HCT116 (cell line): ENCODE data around the gene TMEM179. TPM values are rescaled to one million over a fixed set of nuclear protein-coding genes. Genes with fewer than 3 reads are reported as not detected.

ENCODE experiments used
- ATAC-seq: fragments of 200-7000 bp; cut with Tn5 transposase; 2 replicates; pipeline ENCODE4 v1.9.1; 2020; ENCODE audit warnings: mild to moderate bottlenecking, moderate library complexity
- BruUV-seq: library from RNA; stranded (reverse); fragments of 400-500 nt; replicated peaks from 2 replicates; lab custom pipeline; 2021; lab: Mats Ljungman, UMichigan
- CTCF ChIA-PET: fragments of 300-600 bp; sonication (Branson Sonifier 250); formaldehyde crosslinking; loops from one replicate; lab custom pipeline; 2021; ENCODE audit warnings: antibody characterized with exemption; lab: Charles Lee
- POLR2A ChIA-PET: fragments of 300-600, 350-600 bp; sonication (Branson Sonifier 250); formaldehyde crosslinking; loops from one replicate; lab custom pipeline; 2021; ENCODE audit warnings: antibody characterized with exemption; lab: Charles Lee
- RAD21 ChIA-PET, 2 experiments: fragments of 300-600 bp; sonication (Branson Sonifier 250); formaldehyde crosslinking; loops; one replicate each; lab custom pipeline; 2023; ENCODE audit warnings: low total read pairs in 2 of 2; ENCODE audit not compliant: uncharacterized antibody in 2 of 2, unreplicated experiment in 2 of 2, low non-redundant PET in 1 of 2; lab: Charles Lee
- DNase-seq: peaks from one replicate; pipeline ENCODE4 v3.0.0-alpha.2; 2010; ENCODE audit warnings: low read depth, low spot score
- H2AFZ ChIP-seq: fragments of 200-600 bp; shearing (Covaris generic), sonication (generic); 2 replicates; pipeline ENCODE4 v1.6.1; 2017; ENCODE audit warnings: low read depth, mixed run types, mixed read lengths, antibody characterized with exemption, low read length; ENCODE audit not compliant: poor library complexity, severe bottlenecking
- H3K27ac ChIP-seq: 2 replicates; pipeline ENCODE4 v1.5.1; 2012; ENCODE audit warnings: low read depth, low read length
- H3K27me3 ChIP-seq: fragments of 200-600 bp; sonication (generic); 2 replicates; pipeline ENCODE4 v1.6.1; 2016; ENCODE audit warnings: mixed run types, low read length, mixed read lengths; ENCODE audit not compliant: insufficient read depth
- H3K36me3 ChIP-seq, 2 experiments: fragments of 200-500 bp in 1 of 2; fragments of 200-600 bp in 1 of 2; sonication (Bioruptor generic) in 1 of 2; sonication (generic) in 1 of 2; 2 replicates each; pipeline versions ENCODE4 v1.5.1 to v1.6.1; 2014 to 2016; ENCODE audit warnings: low read length in 2 of 2, inconsistent platforms in 1 of 2, mixed read lengths in 1 of 2, mixed run types in 1 of 2; ENCODE audit not compliant: insufficient read depth in 2 of 2, control insufficient read depth in 1 of 2
- H3K4me1 ChIP-seq, 2 experiments: fragments of 200-600 bp in 1 of 2; sonication (generic) in 1 of 2; 2 replicates each; pipeline versions ENCODE4 v1.5.1 to v1.6.1; 2012 to 2017; ENCODE audit warnings: low read length in 2 of 2, inconsistent platforms in 1 of 2, mild to moderate bottlenecking in 1 of 2, mixed read lengths in 1 of 2, mixed run types in 1 of 2, moderate library complexity in 1 of 2; ENCODE audit not compliant: insufficient read depth in 2 of 2, control insufficient read depth in 1 of 2
- H3K4me2 ChIP-seq: fragments of 200-600 bp; sonication (generic); 2 replicates; pipeline ENCODE4 v1.6.1; 2017; ENCODE audit warnings: mixed run types, low read length, mixed read lengths
- H3K4me3 ChIP-seq, 2 experiments: fragments of 200-600 bp in 1 of 2; sonication (generic) in 1 of 2; replicated peaks in 1 of 2; 2 replicates each; pipeline ENCODE4 v1.5.1; 2011 to 2016; ENCODE audit warnings: low read length in 2 of 2, control low read depth in 1 of 2, low read depth in 1 of 2, mild to moderate bottlenecking in 1 of 2, mixed read lengths in 1 of 2, mixed run types in 1 of 2
- H3K79me2 ChIP-seq: fragments of 200-600 bp; sonication (generic); 2 replicates; pipeline ENCODE4 v1.6.1; 2017; ENCODE audit warnings: mild to moderate bottlenecking, mixed run types, low read length, moderate library complexity, mixed read lengths; ENCODE audit not compliant: insufficient read depth
- H3K9ac ChIP-seq: fragments of 200-600 bp; sonication (generic); 2 replicates; pipeline ENCODE4 v1.6.1; 2016; ENCODE audit warnings: low read length, mixed read lengths
- H3K9me2 ChIP-seq: fragments of 200-600 bp; sonication (generic), shearing (Covaris generic); 2 replicates; pipeline ENCODE4 v1.6.1; 2017; ENCODE audit warnings: mixed run types, mild to moderate bottlenecking, moderate library complexity; ENCODE audit not compliant: insufficient read depth
- H3K9me3 ChIP-seq, 2 experiments: fragments of 200-500 bp in 1 of 2; fragments of 200-600 bp in 1 of 2; sonication (Bioruptor generic) in 1 of 2; sonication (generic) in 1 of 2; 2 replicates each; pipeline ENCODE4 v1.6.1; 2014 to 2017; ENCODE audit warnings: low read length in 2 of 2, mixed read lengths in 2 of 2, inconsistent platforms in 1 of 2, low read depth in 1 of 2, mild to moderate bottlenecking in 1 of 2, mixed run types in 1 of 2, moderate library complexity in 1 of 2; ENCODE audit not compliant: control insufficient read depth in 1 of 2, insufficient read depth in 1 of 2
- H4K20me1 ChIP-seq: fragments of 200-600 bp; sonication (generic), shearing (Covaris generic); 2 replicates; pipeline ENCODE4 v1.6.1; 2017; ENCODE audit warnings: mixed run types, mild to moderate bottlenecking, moderate library complexity; ENCODE audit not compliant: insufficient read depth
- EGR1 ChIP-seq: IDR thresholded peaks from 2 replicates; pipeline ENCODE4 v1.6.1; 2012; ENCODE audit warnings: low read depth
- ELF1 ChIP-seq: IDR thresholded peaks from 2 replicates; pipeline ENCODE4 v1.6.1; 2012; ENCODE audit warnings: low read depth, borderline replicate concordance
- EZH2 ChIP-seq: fragments of 200-600 bp; sonication (generic); IDR thresholded peaks from 2 replicates; pipeline ENCODE4 v1.6.1; 2017; ENCODE audit warnings: antibody characterized with exemption, mixed run types
- FOSL1 ChIP-seq: IDR thresholded peaks from 2 replicates; pipeline ENCODE4 v1.6.1; 2012; ENCODE audit warnings: low read depth
- RAD21 ChIP-seq: IDR thresholded peaks from 2 replicates; pipeline ENCODE4 v1.6.1; 2012; ENCODE audit warnings: low read depth, mild to moderate bottlenecking
- SIN3A ChIP-seq: IDR thresholded peaks from 2 replicates; pipeline ENCODE4 v1.6.1; 2012; ENCODE audit warnings: low read depth
- SRF ChIP-seq: IDR thresholded peaks from 2 replicates; pipeline ENCODE4 v1.6.1; 2012; ENCODE audit warnings: low read depth
- TCF7L2 ChIP-seq: IDR thresholded peaks from 2 replicates; pipeline ENCODE4 v1.7.0; 2011; ENCODE audit warnings: borderline replicate concordance, inconsistent platforms; ENCODE audit not compliant: insufficient read depth, insufficient read length; ENCODE audit errors: extremely low read depth
- ZFX ChIP-seq: fragments of 450-650 bp; IDR thresholded peaks from 2 replicates; pipeline ENCODE4 v1.6.1; 2017
- ZNF274 ChIP-seq: fragments of 200-500 bp; sonication (Bioruptor generic); IDR thresholded peaks from 2 replicates; pipeline ENCODE4 v1.6.1; 2014; ENCODE audit warnings: mild to moderate bottlenecking, low read depth, low read length, inconsistent platforms
- intact Hi-C: fragments of 100-400 bp; cut with micrococcal nuclease; formaldehyde crosslinking; loops from 2 replicates; pipeline ENCODE4 v1.10.0; 2022
- total RNA-seq: library from RNA; stranded (reverse); gene quantifications from one replicate; pipeline ENCODE4 v1.2.1, GENCODE V29; 2021; ENCODE audit not compliant: unreplicated experiment
- TF ChIP-seq, protein P1 (sequence below): IDR thresholded peaks from 2 replicates; pipeline ENCODE4 v1.6.1; 2012; ENCODE audit warnings: low read depth
- TF ChIP-seq, protein P2 (sequence below): IDR thresholded peaks from 2 replicates; pipeline ENCODE4 v1.6.1; 2011; ENCODE audit warnings: mild to moderate bottlenecking, low read length, moderate library complexity; ENCODE audit not compliant: insufficient replicate concordance; ENCODE audit errors: extremely low read depth

TMEM179 gene
- total RNA-seq, 1 experiment from 2014 or later: not detected

DNA sequence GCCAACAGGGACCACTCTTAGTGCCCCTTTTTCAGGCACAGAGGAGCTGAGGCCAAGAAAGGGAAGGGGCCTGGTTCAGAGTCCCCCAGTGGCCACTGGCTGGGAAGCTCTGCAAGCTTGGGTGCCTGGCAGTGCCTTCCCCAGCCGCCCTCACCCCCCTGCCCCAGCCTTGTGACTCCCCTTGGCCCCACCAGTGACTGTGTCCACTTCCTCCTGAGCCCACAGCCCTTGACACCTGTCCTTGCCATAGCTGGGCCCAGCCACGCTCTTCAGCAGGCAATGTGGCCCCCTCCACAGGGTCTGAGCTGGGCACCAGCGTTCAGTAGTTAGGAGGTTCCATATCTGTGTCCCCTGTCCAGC lies 44.0 kb downstream of the TMEM179 start:
- no peaks in the 10 kb centered on the region for H4K20me1 ChIP-seq
- peaks cover 6% of the 10 kb centered on the region; the same call in 1 of the 2 replicates for H3K27me3 ChIP-seq
- H3K9ac ChIP-seq: no peak overlapping the region
- ChIA-PET CTCF (interaction anchor here (0.7 kb wide), 1 partner anchor 159 kb away, joined by 3 read pairs; no protein-coding TSS in a partner anchor), RAD21 (no interaction called here), POLR2A (no interaction called here)
- no peak overlapping the region for H2AFZ ChIP-seq
- H3K4me3 ChIP-seq: no peak overlapping the region
- no peaks in the 10 kb centered on the region for H3K79me2 ChIP-seq
- no peaks in the 10 kb centered on the region for H3K9me2 ChIP-seq
- ATAC-seq: no peak
- intact Hi-C loops: no loop called here
- H3K27ac ChIP-seq: no peak overlapping the region
- TF ChIP-seq EZH2 (no peak), SIN3A (no peak), FOSL1 (no peak), TCF7L2 (no peak), SRF (no peak), ZFX (no peak), ZNF274 (no peak)
- TF ChIP-seq, all 23 proteins: peak for 0
- BruUV-seq: no TSS peak
- Histone ChIP-seq H3K4me2 (no peak overlapping the region), H3K4me1 (peaks cover 0 to 9% of the 10 kb centered on the region in 2 experiments; a peak in 1 of 4 replicates), H3K36me3 (no peaks in the 10 kb centered on the region), H3K9me3 (no peaks in the 10 kb centered on the region)
- no peak for DNase-seq

DNA sequence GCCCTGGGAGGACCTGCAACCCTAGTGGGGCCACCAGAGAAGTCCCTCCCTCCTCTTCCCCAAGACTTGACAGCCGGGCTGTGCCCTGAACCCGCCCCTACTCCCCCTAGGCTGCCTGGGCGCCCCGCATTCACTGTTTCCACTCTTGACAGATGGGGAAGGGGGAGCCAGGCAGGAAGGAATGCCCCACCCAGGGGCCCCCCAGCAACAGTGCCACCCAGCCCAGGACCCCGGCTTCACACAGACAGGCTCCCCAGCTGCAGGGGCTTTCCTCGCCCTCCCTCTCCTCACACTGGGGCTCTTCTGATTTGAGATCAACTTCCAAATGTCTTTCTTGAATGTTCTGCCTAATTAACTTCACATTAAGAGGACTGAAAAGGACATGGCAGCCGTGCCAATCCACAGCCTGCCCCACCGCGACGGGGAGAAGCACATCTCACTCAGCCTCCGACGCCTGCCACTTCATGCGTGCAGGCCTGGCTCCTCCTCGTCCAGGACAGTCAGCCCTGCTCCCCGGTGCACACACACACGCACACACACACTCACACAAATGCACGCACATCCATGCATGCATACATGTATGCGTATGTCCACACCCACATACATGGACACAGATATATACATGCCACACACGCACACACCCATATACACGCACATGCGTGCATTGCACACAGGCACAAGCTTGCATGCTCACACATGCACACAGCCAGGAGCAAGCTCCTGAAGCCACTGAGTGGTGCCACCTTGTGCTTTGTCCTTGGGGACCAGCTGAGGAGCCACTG lies 44.6 kb downstream of the TMEM179 start:
- Histone ChIP-seq H3K27ac (no peak overlapping the region), H3K27me3 (peaks cover 6% of the 10 kb centered on the region; the same call in 1 of the 2 replicates), H3K4me1 (peaks cover 0 to 9% of the 10 kb centered on the region in 2 experiments; a peak in 1 of 4 replicates), H3K36me3 (no peaks in the 10 kb centered on the region), H3K79me2 (no peaks in the 10 kb centered on the region), H4K20me1 (no peaks in the 10 kb centered on the region), H3K9ac (no peak overlapping the region), H2AFZ (no peak overlapping the region), H3K9me2 (no peaks in the 10 kb centered on the region), H3K4me3 (no peak overlapping the region), H3K9me3 (no peaks in the 10 kb centered on the region), H3K4me2 (no peak overlapping the region)
- ChIA-PET CTCF (no interaction called here), POLR2A (no interaction called here), RAD21 (no interaction called here)
- DNase-seq: no peak
- intact Hi-C loops: no loop called here
- ATAC-seq: no peak
- no TSS peak for BruUV-seq
- TF ChIP-seq EZH2 (no peak), EGR1 (no peak), FOSL1 (no peak), ELF1 (no peak), RAD21 (no peak)
- TF ChIP-seq, protein P1, sequence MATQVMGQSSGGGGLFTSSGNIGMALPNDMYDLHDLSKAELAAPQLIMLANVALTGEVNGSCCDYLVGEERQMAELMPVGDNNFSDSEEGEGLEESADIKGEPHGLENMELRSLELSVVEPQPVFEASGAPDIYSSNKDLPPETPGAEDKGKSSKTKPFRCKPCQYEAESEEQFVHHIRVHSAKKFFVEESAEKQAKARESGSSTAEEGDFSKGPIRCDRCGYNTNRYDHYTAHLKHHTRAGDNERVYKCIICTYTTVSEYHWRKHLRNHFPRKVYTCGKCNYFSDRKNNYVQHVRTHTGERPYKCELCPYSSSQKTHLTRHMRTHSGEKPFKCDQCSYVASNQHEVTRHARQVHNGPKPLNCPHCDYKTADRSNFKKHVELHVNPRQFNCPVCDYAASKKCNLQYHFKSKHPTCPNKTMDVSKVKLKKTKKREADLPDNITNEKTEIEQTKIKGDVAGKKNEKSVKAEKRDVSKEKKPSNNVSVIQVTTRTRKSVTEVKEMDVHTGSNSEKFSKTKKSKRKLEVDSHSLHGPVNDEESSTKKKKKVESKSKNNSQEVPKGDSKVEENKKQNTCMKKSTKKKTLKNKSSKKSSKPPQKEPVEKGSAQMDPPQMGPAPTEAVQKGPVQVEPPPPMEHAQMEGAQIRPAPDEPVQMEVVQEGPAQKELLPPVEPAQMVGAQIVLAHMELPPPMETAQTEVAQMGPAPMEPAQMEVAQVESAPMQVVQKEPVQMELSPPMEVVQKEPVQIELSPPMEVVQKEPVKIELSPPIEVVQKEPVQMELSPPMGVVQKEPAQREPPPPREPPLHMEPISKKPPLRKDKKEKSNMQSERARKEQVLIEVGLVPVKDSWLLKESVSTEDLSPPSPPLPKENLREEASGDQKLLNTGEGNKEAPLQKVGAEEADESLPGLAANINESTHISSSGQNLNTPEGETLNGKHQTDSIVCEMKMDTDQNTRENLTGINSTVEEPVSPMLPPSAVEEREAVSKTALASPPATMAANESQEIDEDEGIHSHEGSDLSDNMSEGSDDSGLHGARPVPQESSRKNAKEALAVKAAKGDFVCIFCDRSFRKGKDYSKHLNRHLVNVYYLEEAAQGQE: no peak
- TF ChIP-seq, protein P2, sequence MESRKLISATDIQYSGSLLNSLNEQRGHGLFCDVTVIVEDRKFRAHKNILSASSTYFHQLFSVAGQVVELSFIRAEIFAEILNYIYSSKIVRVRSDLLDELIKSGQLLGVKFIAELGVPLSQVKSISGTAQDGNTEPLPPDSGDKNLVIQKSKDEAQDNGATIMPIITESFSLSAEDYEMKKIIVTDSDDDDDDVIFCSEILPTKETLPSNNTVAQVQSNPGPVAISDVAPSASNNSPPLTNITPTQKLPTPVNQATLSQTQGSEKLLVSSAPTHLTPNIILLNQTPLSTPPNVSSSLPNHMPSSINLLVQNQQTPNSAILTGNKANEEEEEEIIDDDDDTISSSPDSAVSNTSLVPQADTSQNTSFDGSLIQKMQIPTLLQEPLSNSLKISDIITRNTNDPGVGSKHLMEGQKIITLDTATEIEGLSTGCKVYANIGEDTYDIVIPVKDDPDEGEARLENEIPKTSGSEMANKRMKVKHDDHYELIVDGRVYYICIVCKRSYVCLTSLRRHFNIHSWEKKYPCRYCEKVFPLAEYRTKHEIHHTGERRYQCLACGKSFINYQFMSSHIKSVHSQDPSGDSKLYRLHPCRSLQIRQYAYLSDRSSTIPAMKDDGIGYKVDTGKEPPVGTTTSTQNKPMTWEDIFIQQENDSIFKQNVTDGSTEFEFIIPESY: no peak
